Measurements from ENCODE around the gene OSBPL3. TPM values are rescaled to one million over a fixed set of nuclear protein-coding genes. Genes with fewer than 3 reads are reported as not detected.
A peak's percentile ranks its signal among the peaks of the same experiment; 100 is the strongest.

The OSBPL3 gene
- total RNA-seq, 1 experiment from 2014 or later, result 16.0 TPM

GRCh38 chr7:24757353-24758275, 222.4 kb downstream of the OSBPL3 start, which contains the start of gene GSDME:
GSDME (minus strand) TSS chr7:24757464; CDS start chr7:24749774, 7,690 bp downstream.
- Mint-ChIP-seq H3K36me3 (no peaks in the 10 kb centered on the region), H3K27ac (no peak within 1 kb of the TSS), H3K4me3 (peak within 1 kb of the TSS; percentile 87), H3K27me3 (ENCODE audit: low read depth) (peaks cover 66% of the 10 kb centered on the region), H3K9me3 (peaks cover 6% of the 10 kb centered on the region), H3K4me1 (peaks cover 16% of the 10 kb centered on the region)
- TF ChIP-seq, protein P1, sequence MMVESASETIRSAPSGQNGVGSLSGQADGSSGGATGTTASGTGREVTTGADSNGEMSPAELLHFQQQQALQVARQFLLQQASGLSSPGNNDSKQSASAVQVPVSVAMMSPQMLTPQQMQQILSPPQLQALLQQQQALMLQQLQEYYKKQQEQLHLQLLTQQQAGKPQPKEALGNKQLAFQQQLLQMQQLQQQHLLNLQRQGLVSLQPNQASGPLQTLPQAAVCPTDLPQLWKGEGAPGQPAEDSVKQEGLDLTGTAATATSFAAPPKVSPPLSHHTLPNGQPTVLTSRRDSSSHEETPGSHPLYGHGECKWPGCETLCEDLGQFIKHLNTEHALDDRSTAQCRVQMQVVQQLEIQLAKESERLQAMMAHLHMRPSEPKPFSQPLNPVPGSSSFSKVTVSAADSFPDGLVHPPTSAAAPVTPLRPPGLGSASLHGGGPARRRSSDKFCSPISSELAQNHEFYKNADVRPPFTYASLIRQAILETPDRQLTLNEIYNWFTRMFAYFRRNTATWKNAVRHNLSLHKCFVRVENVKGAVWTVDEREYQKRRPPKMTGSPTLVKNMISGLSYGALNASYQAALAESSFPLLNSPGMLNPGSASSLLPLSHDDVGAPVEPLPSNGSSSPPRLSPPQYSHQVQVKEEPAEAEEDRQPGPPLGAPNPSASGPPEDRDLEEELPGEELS (CRISPR knock-in tag; IDR thresholded peaks at IDR 0.05), result peak; percentile 26; the same call in 1 of the 2 replicates
- no peak for TF ChIP-seq ZNF138 (CRISPR knock-in tag; conservative IDR thresholded peaks at IDR 0.05)
- TF ChIP-seq, protein P2, sequence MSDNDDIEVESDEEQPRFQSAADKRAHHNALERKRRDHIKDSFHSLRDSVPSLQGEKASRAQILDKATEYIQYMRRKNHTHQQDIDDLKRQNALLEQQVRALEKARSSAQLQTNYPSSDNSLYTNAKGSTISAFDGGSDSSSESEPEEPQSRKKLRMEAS (CRISPR knock-in tag; IDR thresholded peaks at IDR 0.05), result no peak
- peak; percentile 28; the same call in 1 of the 2 replicates for TF ChIP-seq ZNF423 (CRISPR knock-in tag; IDR thresholded peaks at IDR 0.05)
- DNase-seq (ENCODE audit: low spot score), result no peak
- ATAC-seq, result peak; percentile 71
- CTCF ChIA-PET, result interaction anchor here (0.7 to 1.4 kb wide), 4 partner anchors 13 to 63 kb away, joined by 3 to 9 read pairs (median 4); no protein-coding TSS in a partner anchor
- POLR2A ChIA-PET, result no interaction called here

DNA sequence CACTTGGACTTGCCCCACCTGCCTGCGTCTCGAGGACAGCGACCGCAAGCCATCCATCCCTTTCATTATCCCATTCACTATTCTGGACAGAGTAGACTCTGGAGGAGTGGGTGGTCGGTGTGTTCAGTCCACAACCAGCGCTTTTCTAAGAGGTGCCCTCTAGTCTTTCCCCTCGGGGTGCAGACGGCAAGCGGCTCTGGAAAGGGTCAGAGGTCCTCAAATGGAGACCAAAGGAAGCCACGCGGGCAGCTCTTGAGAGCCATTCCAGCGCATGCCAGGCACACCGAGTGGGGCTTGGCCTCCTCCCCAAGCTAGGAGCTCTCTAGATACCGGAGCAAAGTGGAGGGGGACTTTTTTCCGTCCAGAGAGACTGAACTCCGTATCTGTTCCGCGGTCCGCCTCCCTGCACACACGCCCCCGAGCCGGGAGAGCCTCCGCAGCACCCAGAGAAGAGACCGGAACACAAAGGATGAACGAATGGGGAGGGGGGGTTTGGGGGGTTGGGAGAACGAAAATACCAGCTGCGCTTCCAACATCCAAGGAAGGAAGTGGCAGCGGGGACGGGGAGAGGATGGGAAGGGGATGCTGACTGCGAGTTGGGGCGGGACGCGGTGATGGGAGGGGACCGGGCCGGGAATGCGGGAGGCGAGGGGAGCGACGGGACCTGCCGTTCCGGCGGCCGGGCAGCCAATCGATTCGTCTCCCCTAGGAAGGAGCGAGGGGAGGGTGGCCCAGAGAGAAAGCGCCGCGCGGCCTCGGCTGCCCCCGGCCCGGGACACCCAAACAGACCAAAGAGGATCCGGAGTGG, 223.2 kb downstream of the OSBPL3 start:
- H3K9me3 Mint-ChIP-seq, result peaks cover 6% of the 10 kb centered on the region
- CTCF ChIA-PET, result interaction anchor here (1.0 to 1.3 kb wide), 3 partner anchors 32 to 56 kb away, joined by 3 to 4 read pairs (median 3); no protein-coding TSS in a partner anchor
- POLR2A ChIA-PET, result interaction anchor here (0.8 kb wide), 1 partner anchor 66 kb away, joined by 3 read pairs; no protein-coding TSS in a partner anchor
- peak overlapping the region; percentile 87 for H3K4me3 Mint-ChIP-seq
- H3K27me3 Mint-ChIP-seq (ENCODE audit: low read depth), result peaks cover 66% of the 10 kb centered on the region
- peaks cover 22% of the 10 kb centered on the region for H3K4me1 Mint-ChIP-seq
- ATAC-seq, result peak; percentile 72
- peak; percentile 73 for DNase-seq (ENCODE audit: low spot score)
- no peaks in the 10 kb centered on the region for H3K36me3 Mint-ChIP-seq
- H3K27ac Mint-ChIP-seq, result no peak overlapping the region
- TF ChIP-seq TCF7 (CRISPR knock-in tag; IDR thresholded peaks at IDR 0.05; ENCODE audit: low read depth), result no peak
- TF ChIP-seq ZNF423 (CRISPR knock-in tag; IDR thresholded peaks at IDR 0.05), result no peak
- TF ChIP-seq, protein P3, sequence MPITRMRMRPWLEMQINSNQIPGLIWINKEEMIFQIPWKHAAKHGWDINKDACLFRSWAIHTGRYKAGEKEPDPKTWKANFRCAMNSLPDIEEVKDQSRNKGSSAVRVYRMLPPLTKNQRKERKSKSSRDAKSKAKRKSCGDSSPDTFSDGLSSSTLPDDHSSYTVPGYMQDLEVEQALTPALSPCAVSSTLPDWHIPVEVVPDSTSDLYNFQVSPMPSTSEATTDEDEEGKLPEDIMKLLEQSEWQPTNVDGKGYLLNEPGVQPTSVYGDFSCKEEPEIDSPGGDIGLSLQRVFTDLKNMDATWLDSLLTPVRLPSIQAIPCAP (CRISPR knock-in tag; IDR thresholded peaks at IDR 0.05), result no peak
- TF ChIP-seq TEAD1 (CRISPR knock-in tag; IDR thresholded peaks at IDR 0.05), result peak; percentile 58; the same call in 1 of the 2 replicates
- TF ChIP-seq SMAD3 (CRISPR knock-in tag; IDR thresholded peaks at IDR 0.05; ENCODE audit: borderline replicate concordance), result no peak; the same call in 1 of the 2 replicates
- TF ChIP-seq KAT7 (CRISPR knock-in tag; IDR thresholded peaks at IDR 0.05; ENCODE audit: borderline replicate concordance), result no peak; the same call in 1 of the 2 replicates
- no peak for TF ChIP-seq GTF2I (CRISPR knock-in tag; conservative IDR thresholded peaks at IDR 0.05)
- no peak for TF ChIP-seq RORB (CRISPR knock-in tag; IDR thresholded peaks at IDR 0.05)
- TF ChIP-seq, protein P2 (CRISPR knock-in tag; IDR thresholded peaks at IDR 0.05), result peak; percentile 77
- peak; percentile 6; the same call in 1 of the 2 replicates for TF ChIP-seq ZNF219 (CRISPR knock-in tag; IDR thresholded peaks at IDR 0.05; ENCODE audit: borderline replicate concordance)
- TF ChIP-seq IRF2 (CRISPR knock-in tag; IDR thresholded peaks at IDR 0.05; ENCODE audit: borderline replicate concordance, low read depth), result no peak
- no peak for TF ChIP-seq FOXP1 (CRISPR knock-in tag; IDR thresholded peaks at IDR 0.05; ENCODE audit: borderline replicate concordance)
- TF ChIP-seq, protein P4, sequence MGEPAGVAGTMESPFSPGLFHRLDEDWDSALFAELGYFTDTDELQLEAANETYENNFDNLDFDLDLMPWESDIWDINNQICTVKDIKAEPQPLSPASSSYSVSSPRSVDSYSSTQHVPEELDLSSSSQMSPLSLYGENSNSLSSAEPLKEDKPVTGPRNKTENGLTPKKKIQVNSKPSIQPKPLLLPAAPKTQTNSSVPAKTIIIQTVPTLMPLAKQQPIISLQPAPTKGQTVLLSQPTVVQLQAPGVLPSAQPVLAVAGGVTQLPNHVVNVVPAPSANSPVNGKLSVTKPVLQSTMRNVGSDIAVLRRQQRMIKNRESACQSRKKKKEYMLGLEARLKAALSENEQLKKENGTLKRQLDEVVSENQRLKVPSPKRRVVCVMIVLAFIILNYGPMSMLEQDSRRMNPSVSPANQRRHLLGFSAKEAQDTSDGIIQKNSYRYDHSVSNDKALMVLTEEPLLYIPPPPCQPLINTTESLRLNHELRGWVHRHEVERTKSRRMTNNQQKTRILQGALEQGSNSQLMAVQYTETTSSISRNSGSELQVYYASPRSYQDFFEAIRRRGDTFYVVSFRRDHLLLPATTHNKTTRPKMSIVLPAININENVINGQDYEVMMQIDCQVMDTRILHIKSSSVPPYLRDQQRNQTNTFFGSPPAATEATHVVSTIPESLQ (CRISPR knock-in tag; IDR thresholded peaks at IDR 0.05), result no peak
- TF ChIP-seq AFF4 (CRISPR knock-in tag; IDR thresholded peaks at IDR 0.05; ENCODE audit: borderline replicate concordance), result no peak
- TF ChIP-seq, protein P5, sequence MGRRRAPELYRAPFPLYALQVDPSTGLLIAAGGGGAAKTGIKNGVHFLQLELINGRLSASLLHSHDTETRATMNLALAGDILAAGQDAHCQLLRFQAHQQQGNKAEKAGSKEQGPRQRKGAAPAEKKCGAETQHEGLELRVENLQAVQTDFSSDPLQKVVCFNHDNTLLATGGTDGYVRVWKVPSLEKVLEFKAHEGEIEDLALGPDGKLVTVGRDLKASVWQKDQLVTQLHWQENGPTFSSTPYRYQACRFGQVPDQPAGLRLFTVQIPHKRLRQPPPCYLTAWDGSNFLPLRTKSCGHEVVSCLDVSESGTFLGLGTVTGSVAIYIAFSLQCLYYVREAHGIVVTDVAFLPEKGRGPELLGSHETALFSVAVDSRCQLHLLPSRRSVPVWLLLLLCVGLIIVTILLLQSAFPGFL (CRISPR knock-in tag; IDR thresholded peaks at IDR 0.05; ENCODE audit: borderline replicate concordance), result no peak
- no peak for TF ChIP-seq NFE2L1 (CRISPR knock-in tag; IDR thresholded peaks at IDR 0.05)
